Fibroblast of the aortic adventitia (primary cell): ENCODE results near the gene FAM53C. TPM values are rescaled to one million over a fixed set of nuclear protein-coding genes. Genes with fewer than 3 reads are reported as not detected.

Experiments
- DNase-seq: peaks from one replicate; pipeline ENCODE4 v3.0.0-alpha.2; 2010; ENCODE audit warnings: low read depth
- H3K4me3 ChIP-seq: 2 replicates; pipeline ENCODE4 v1.5.1; 2011; ENCODE audit warnings: low read depth, mild to moderate bottlenecking, control low read depth, low read length, moderate library complexity
- CTCF ChIP-seq: IDR thresholded peaks from 2 replicates; pipeline ENCODE4 v1.5.1; 2011; ENCODE audit warnings: mild to moderate bottlenecking, low read length, control low read depth, inconsistent platforms; ENCODE audit not compliant: insufficient read depth
- total RNA-seq: library from RNA; depleted of rRNA; stranded (reverse); fragments of >200 nt; gene quantifications from 2 replicates; pipeline ENCODE4 v1.2.3, GENCODE V29; 2012; ENCODE audit warnings: low replicate concordance

The FAM53C gene
- total RNA-seq, 1 donor = 25.6 TPM

- no peak overlapping the region for H3K4me3 ChIP-seq
- no peak for TF ChIP-seq CTCF
- peak; percentile 86 for DNase-seq
Observed at GRCh38 chr5:138351056-138351455, 13.0 kb downstream of the FAM53C start.

DNA sequence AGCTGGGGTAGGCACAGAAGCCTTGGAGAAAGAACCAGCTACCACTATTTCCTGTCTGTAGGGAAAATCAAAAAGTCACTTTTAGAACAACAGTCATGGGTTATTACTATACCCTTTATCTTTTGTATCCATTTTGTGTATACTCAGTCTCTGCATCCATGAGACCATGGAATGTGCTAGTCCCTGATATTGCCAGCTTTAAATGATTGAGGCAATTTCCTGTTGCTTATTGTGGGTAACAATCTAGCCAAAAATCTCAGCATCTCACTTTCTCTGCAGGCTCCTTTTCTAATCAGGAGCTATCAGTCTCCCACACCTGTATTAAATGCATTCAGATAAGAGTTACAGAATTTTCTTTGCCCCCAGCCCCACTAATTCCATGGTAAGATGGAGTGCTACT lies 13.5 kb downstream of the FAM53C start:
- H3K4me3 ChIP-seq = no peak overlapping the region
- no peak for TF ChIP-seq CTCF
- DNase-seq = peak; percentile 55

GRCh38 chr5:138352071-138352721 lies 14.1 kb downstream of the FAM53C start, which contains the start of gene KDM3B:
Gene KDM3B (plus strand): TSS chr5:138352685. CDS start chr5:138352796, 111 bp downstream.
- H3K4me3 ChIP-seq = peak within 1 kb of the TSS; percentile 79
- peak; percentile 74 for DNase-seq
- TF ChIP-seq CTCF = peak; percentile 97

- no peak for TF ChIP-seq CTCF
- H3K4me3 ChIP-seq = peak overlapping the region; percentile 79
- DNase-seq = no peak
Observed at GRCh38 chr5:138352722-138353559, 14.9 kb downstream of the FAM53C start.

GRCh38 chr5:138353560-138354080 lies 15.6 kb downstream of the FAM53C start:
- DNase-seq = peak; percentile 58

DNA sequence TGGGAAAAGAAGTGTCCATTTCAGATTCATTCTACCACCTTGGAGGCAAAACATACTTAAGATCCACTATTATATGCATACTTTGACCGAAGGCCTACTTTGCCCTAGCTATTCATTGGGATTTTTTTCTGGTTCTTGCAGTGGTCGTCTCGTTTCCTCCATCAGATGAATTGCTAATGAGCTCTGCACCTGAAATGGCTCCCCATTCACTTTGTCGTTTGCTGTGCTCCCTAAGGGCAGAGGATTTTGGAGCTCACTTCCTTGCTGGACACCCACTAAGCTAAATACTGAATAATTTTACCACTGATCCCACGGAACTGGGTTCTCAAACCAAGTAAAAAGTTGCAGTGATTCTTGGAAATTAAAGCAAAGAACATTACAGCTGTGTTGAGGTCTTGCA lies 16.3 kb downstream of the FAM53C start:
- no peak for TF ChIP-seq CTCF
- no peak for DNase-seq

More at GRCh38 chr5:138353560-138354080, 15.6 kb downstream of the FAM53C start:
- TF ChIP-seq CTCF = no peak
- peak overlapping the region; percentile 79 for H3K4me3 ChIP-seq

More for the DNA sequence above, 16.3 kb downstream of the FAM53C start:
- peak overlapping the region; percentile 79 for H3K4me3 ChIP-seq
